Stomach (tissue), 9 donors: ENCODE results near the gene BTNL8. TPM values are rescaled to one million over a fixed set of nuclear protein-coding genes. Genes with fewer than 3 reads are reported as not detected.

Experiments
- DNase-seq, 2 donors: peaks; one replicate each; pipeline versions ENCODE4 v3.0.0 to v3.0.0-alpha.2; 2013 to 2019
- H3K27ac ChIP-seq, 5 donors: fragments of 200-600 bp in 4 of 5; sonication (generic) in 4 of 5; one replicate each; pipeline ENCODE4 v1.5.1; 2013 to 2019; ENCODE audit warnings: mild to moderate bottlenecking in 1 of 5, moderate library complexity in 1 of 5
- H3K27me3 ChIP-seq, 3 donors: fragments of 200-600 bp; sonication (generic); one replicate each; pipeline ENCODE4 v1.5.1; 2017 to 2019; ENCODE audit warnings: mixed run types in 1 of 3
- H3K36me3 ChIP-seq, 4 donors: fragments of 200-600 bp; sonication (generic); 1 replicate in 3 of 4; 2 replicates in 1 of 4; pipeline ENCODE4 v1.5.1; 2016 to 2019
- H3K4me1 ChIP-seq, 4 donors: fragments of 200-600 bp; sonication (generic); one replicate each; pipeline ENCODE4 v1.5.1; 2016 to 2019
- H3K4me3 ChIP-seq, 4 donors: fragments of 200-600 bp; sonication (generic) in 3 of 4; one replicate each; pipeline ENCODE4 v1.5.1; 2016 to 2019; ENCODE audit warnings: mild to moderate bottlenecking in 1 of 4
- H3K9me3 ChIP-seq, 4 donors: fragments of 200-600 bp; sonication (generic); one replicate each; pipeline ENCODE4 v1.5.1; 2016 to 2019
- EP300 ChIP-seq: sonication (generic); formaldehyde crosslinking; IDR thresholded peaks from one replicate; pipeline ENCODE4 v1.6.1; 2017; ENCODE audit warnings: antibody characterized with exemption
- POLR2A ChIP-seq, 4 donors: fragments of 450-650 bp; IDR thresholded peaks; one replicate each; pipeline ENCODE4 v1.6.1; 2016; ENCODE audit warnings: antibody characterized with exemption in 4 of 4, control low read depth in 2 of 4, mild to moderate bottlenecking in 1 of 4, moderate library complexity in 1 of 4
- POLR2AphosphoS5 ChIP-seq, 3 donors: sonication (generic); formaldehyde crosslinking; IDR thresholded peaks; one replicate each; pipeline ENCODE4 v1.6.1; 2016; ENCODE audit warnings: antibody characterized with exemption in 3 of 3
- WGBS, 5 donors: extraction: QIAGEN DNeasy Blood & Tissue Kit in 3 of 5; methylation state at CpG; one replicate each; pipeline versions ENCODE4 v1.1.5 to v1.1.7; 2013 to 2018; 5-methylcytosine and 5-hydroxymethylcytosine counted together
- intact Hi-C: fragments of 100-400 bp; cut with DNase I; formaldehyde crosslinking; loops from one replicate; pipeline ENCODE4 v1.15.1; 2023; ENCODE audit warnings: low total_unique reads
- polyA plus RNA-seq, 3 donors: library from polyadenylated mRNA; stranded (reverse); fragments of 200-250 nt; gene quantifications; one replicate each; pipeline ENCODE4 v1.2.3, GENCODE V29; 2013
- total RNA-seq, 5 donors: library from RNA; depleted of rRNA; stranded (reverse); fragments of >200 nt; gene quantifications; one replicate each; pipeline versions ENCODE4 v1.1.0 to v1.2.3, GENCODE V29; 2014 to 2016
- TF ChIP-seq, protein P1 (sequence below), 7 experiments: fragments of 450-650 bp in 4 of 7; fragments of 200-600 bp in 3 of 7; sonication (generic) in 3 of 7; IDR thresholded peaks; one replicate each; pipeline ENCODE4 v1.5.1; 2016 to 2019; ENCODE audit warnings: antibody characterized with exemption in 7 of 7, control low read depth in 2 of 7, mild to moderate bottlenecking in 1 of 7
- donor health status: healthy with polysubstance abuse.
- donor health status: Bipolar disorder and iron deficiency.
- donor health status: healthy.

Gene BTNL8
- total and polyA plus RNA-seq, 8 donors = 0.76 to 22.0 (median 4.0) TPM

DNA sequence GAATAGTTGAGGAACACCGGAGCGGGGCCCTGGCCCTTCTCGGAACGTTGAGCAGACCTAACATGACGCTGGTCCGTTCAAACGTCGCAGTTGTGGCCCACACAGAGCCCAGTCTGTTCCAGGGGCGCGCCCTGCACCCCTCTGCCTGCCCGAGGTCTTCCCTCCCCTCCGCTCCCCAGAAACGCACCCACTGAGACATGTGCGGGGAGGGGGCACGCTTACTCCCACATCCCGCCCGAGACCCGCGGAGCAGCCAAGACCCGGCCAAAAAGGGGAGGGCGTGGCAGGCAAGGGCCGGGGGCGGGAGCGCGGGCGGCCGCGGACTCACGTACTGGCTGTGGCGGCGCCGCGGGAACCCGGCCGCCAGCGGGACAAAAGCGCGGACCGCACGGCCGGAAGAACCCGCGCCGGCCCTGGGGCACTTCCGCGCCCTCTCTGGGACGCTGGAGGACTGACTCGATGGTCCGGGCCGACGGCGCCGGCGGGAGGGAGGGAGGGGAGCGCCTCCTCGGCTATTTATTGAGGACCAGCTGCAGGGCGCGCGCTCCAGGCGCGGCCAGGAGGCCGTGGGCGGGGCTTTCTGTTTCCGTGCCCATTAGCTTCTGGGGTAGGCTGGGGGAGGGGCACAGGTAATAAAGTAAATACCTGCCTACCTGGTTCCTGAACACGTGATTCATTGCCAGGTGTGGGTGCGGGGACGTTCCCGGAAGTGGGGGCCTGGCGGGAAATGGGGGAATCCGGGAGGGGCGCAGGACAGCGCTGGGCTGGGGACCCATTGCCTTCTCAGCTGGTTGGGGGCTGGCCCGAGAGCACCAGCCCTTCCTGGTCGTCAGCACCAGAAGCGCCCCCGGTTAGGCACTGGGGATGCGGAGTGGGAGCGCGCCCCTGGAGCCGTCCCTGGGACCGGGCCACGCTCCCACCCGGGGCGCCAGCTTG, 37.8 kb upstream of the BTNL8 start, which contains the start of gene ZFP62:
Gene ZFP62, minus strand, starts transcription at position 390 of the 936 bp plus-strand sequence. Its CDS starts 57 bp downstream, at position 333.
- Histone ChIP-seq H3K4me1 (peaks cover 8 to 23% (median 15%) of the 10 kb centered on the region in 4 donors), H3K27me3 (no peaks in the 10 kb centered on the region), H3K9me3 (no peaks in the 10 kb centered on the region), H3K36me3 (peaks cover 0 to 23% (median 7%) of the 10 kb centered on the region in 4 donors), H3K4me3 (peak within 1 kb of the TSS; percentile 78 to 93 (median 89)), H3K27ac (peak within 1 kb of the TSS; percentile 90 to 97 (median 94))
- TF ChIP-seq POLR2A (IDR thresholded peaks at IDR 0.05) (no peak), EP300 (no peak), POLR2AphosphoS5 (IDR thresholded peaks at IDR 0.05) (peak in 2 of 3 donors; percentile 67 to 76)
- TF ChIP-seq, protein P1, sequence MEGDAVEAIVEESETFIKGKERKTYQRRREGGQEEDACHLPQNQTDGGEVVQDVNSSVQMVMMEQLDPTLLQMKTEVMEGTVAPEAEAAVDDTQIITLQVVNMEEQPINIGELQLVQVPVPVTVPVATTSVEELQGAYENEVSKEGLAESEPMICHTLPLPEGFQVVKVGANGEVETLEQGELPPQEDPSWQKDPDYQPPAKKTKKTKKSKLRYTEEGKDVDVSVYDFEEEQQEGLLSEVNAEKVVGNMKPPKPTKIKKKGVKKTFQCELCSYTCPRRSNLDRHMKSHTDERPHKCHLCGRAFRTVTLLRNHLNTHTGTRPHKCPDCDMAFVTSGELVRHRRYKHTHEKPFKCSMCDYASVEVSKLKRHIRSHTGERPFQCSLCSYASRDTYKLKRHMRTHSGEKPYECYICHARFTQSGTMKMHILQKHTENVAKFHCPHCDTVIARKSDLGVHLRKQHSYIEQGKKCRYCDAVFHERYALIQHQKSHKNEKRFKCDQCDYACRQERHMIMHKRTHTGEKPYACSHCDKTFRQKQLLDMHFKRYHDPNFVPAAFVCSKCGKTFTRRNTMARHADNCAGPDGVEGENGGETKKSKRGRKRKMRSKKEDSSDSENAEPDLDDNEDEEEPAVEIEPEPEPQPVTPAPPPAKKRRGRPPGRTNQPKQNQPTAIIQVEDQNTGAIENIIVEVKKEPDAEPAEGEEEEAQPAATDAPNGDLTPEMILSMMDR (IDR thresholded peaks at IDR 0.05) = peak in 2 of 7 experiments; percentile 8 to 26
- DNase-seq = peak; percentile 93 to 97
- intact Hi-C loops = loop anchor here (10.0 kb wide), 1 partner anchor 294 kb away; no protein-coding TSS in a partner anchor
- WGBS, 5 donors = 0 to 1% (median 0%) methylated on average over 42 to 84 of the region's 84 CpGs

DNA sequence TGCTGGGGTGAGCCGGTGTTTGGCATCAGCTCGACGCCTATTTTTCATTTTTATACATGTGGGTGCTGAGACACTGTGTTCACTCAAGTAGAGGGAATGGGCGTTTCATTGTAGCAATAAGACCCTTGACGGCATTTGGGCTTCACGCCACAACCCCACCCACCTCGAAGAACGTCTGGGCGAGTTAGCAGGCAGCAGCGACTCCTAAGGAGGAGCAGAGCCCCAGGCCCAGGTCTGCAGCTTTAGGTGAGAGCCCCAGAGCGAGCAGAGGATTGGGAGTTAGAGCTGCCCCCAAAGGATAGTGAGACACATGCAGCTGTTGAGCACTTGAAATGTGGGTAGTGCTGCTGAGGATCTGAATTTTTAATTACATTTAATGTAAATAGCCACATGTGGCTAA, 36.3 kb upstream of the BTNL8 start:
- no peak overlapping the region for H3K4me3 ChIP-seq
- intact Hi-C loops = loop anchor here (10.0 kb wide), 1 partner anchor 292 kb away; no protein-coding TSS in a partner anchor
- 71 to 78% (median 74%) methylated on average over 11 of the region's 11 CpGs for WGBS, 5 donors
- peaks cover 8 to 23% (median 15%) of the 10 kb centered on the region in 4 donors for H3K4me1 ChIP-seq
- no peak overlapping the region for H3K27ac ChIP-seq
- H3K9me3 ChIP-seq = no peaks in the 10 kb centered on the region
- DNase-seq = no peak
- H3K27me3 ChIP-seq = no peaks in the 10 kb centered on the region
- TF ChIP-seq POLR2AphosphoS5 (IDR thresholded peaks at IDR 0.05) = no peak
- TF ChIP-seq POLR2A (IDR thresholded peaks at IDR 0.05) = no peak
- TF ChIP-seq, protein P1 (IDR thresholded peaks at IDR 0.05) = no peak
- TF ChIP-seq EP300 = no peak
- peaks cover 0 to 10% (median 3%) of the 10 kb centered on the region in 4 donors for H3K36me3 ChIP-seq

DNA sequence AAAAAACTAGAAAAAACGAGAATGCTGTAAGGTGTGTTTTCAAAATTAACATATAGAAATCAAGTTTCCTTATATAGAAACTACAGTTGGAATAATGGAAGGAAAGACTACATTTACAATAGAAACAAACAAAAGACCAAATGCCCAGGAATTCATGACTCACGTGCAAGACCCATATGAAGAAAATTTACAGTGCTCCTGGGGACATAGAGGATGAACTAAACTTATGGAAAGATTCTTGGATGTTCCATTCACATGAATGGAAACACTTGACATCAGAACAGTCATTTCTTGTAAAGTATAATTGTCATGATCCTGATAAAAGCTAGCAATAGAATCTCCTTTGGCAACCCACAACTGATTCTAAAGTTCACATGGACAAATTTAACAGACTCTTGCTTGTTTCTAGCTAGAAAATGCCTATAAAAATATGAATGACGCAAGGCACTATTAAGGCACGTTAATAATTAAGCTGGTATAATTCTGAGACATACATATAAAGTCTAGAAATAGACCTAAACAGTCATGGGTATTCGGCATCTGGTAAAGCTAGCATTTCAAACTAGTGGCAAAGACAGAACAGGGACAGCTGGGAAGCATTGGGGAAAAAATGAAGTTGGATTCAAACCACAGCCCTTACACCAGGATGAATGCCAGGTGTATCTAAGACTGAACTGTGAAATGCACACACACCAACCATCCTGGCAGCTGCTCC, 32.8 kb upstream of the BTNL8 start:
- Histone ChIP-seq H3K4me1 (peaks cover 0 to 24% (median 9%) of the 10 kb centered on the region in 4 donors), H3K36me3 (no peaks in the 10 kb centered on the region), H3K27me3 (no peaks in the 10 kb centered on the region), H3K27ac (peak overlapping the region in 1 of 5 donors; percentile 46), H3K9me3 (no peaks in the 10 kb centered on the region), H3K4me3 (no peak overlapping the region)
- intact Hi-C loops = loop anchor here (10.0 kb wide), 1 partner anchor 289 kb away; no protein-coding TSS in a partner anchor
- WGBS, 5 donors = 48 to 53% (median 52%) methylated on average over 5 of the region's 5 CpGs
- no peak for DNase-seq
- TF ChIP-seq POLR2AphosphoS5 (IDR thresholded peaks at IDR 0.05) (no peak), EP300 (no peak), POLR2A (IDR thresholded peaks at IDR 0.05) (no peak)
- TF ChIP-seq, protein P1 (IDR thresholded peaks at IDR 0.05) = no peak

DNA sequence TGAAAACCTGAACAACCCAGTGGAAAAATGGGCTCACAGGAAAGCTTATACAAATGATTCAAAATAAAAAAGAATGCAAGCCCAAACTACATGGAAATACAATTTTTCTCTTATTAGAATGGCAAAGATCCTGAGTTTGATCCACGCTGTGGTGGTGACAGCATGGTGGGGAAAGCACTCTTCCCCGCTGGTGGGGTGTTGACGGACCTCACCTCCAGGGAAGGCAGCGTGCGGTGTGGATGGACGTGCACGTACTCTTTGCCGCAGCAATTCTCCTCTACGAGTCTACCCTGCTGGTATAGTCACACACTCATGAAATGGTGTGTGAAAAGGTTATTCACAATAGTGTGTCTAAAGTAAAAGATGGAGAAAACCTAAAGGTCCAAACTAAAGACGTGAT, 32.0 kb upstream of the BTNL8 start:
- H3K27ac ChIP-seq = no peak overlapping the region
- WGBS, 5 donors = 83 to 91% (median 88%) methylated on average over 10 of the region's 10 CpGs
- H3K27me3 ChIP-seq = no peaks in the 10 kb centered on the region
- TF ChIP-seq, protein P1 (IDR thresholded peaks at IDR 0.05) = no peak
- TF ChIP-seq EP300 = no peak
- no peak for TF ChIP-seq POLR2A (IDR thresholded peaks at IDR 0.05)
- TF ChIP-seq POLR2AphosphoS5 (IDR thresholded peaks at IDR 0.05) = no peak
- peaks cover 0 to 18% (median 7%) of the 10 kb centered on the region in 4 donors for H3K4me1 ChIP-seq
- H3K36me3 ChIP-seq = no peaks in the 10 kb centered on the region
- no peaks in the 10 kb centered on the region for H3K9me3 ChIP-seq
- no peak for DNase-seq
- intact Hi-C loops = loop anchor here (10.0 kb wide), 1 partner anchor 288 kb away; no protein-coding TSS in a partner anchor
- no peak overlapping the region for H3K4me3 ChIP-seq
